Neural progenitor cell (in vitro differentiated cells): ENCODE data around the gene STK10.

Source experiments
- CTCF ChIP-seq: fragments of 200-600 bp; sonication (generic); IDR thresholded peaks from 2 replicates; pipeline ENCODE4 v1.5.1; 2017; ENCODE audit warnings: antibody characterized with exemption, mild to moderate bottlenecking
- EZH2phosphoT487 ChIP-seq: fragments of 200-600 bp; sonication (generic); IDR thresholded peaks from 2 replicates; pipeline ENCODE4 v1.6.1; 2017; ENCODE audit warnings: antibody characterized with exemption

- peak; percentile 18 for TF ChIP-seq CTCF
- no peak for TF ChIP-seq EZH2phosphoT487
These were observed 64.7 kb downstream of the STK10 start for GRCh38 chr5:172123269-172123692.
